AG04450 (cell line): Measurements from ENCODE around the gene TALDO1. TPM values are rescaled to one million over a fixed set of nuclear protein-coding genes. Genes with fewer than 3 reads are reported as not detected.

Experiments
- CTCF ChIA-PET: fragments of 300-600, 350-600 bp; formaldehyde crosslinking; extraction: SDS; loops from one replicate; lab custom pipeline; 2022; ENCODE audit warnings: antibody characterized with exemption, inconsistent platforms; lab: Charles Lee
- POLR2A ChIA-PET: fragments of 350-600 bp; formaldehyde crosslinking; extraction: SDS; loops from one replicate; lab custom pipeline; 2021; ENCODE audit warnings: antibody characterized with exemption, inconsistent platforms; lab: Yijun Ruan, JAX
- DNase-seq: peaks from one replicate; pipeline ENCODE4 v3.0.0-alpha.2; 2011; ENCODE audit warnings: low read depth, low spot score
- H3K27ac ChIP-seq: one replicate; pipeline ENCODE4 v1.5.1; 2012; ENCODE audit warnings: low read depth, low read length, control low read depth
- H3K27me3 ChIP-seq: one replicate; pipeline ENCODE4 v1.6.0; 2012; ENCODE audit warnings: low read length; ENCODE audit not compliant: control insufficient read depth, insufficient read depth
- H3K4me3 ChIP-seq: 2 replicates; pipeline ENCODE4 v1.5.1; 2011; ENCODE audit warnings: mild to moderate bottlenecking, low read depth, low read length, control low read depth
- H3K9me3 ChIP-seq: 2 replicates; pipeline ENCODE4 v1.5.1; 2012; ENCODE audit warnings: low read length; ENCODE audit not compliant: control insufficient read depth, insufficient read depth
- CTCF ChIP-seq: IDR thresholded peaks from 2 replicates; pipeline ENCODE4 v1.5.1; 2011; ENCODE audit warnings: low read depth, low read length, control low read depth, inconsistent platforms
- polyA plus RNA-seq: library from polyadenylated mRNA; depleted of rRNA; stranded (reverse); fragments of >200 nt; gene quantifications from 2 replicates; pipeline ENCODE4 v1.2.3, GENCODE V29; 2011

Gene TALDO1
- polyA plus RNA-seq, 1 experiment, result 242 TPM

- TF ChIP-seq CTCF, result no peak
- H3K27me3 ChIP-seq, result no peaks in the 10 kb centered on the region
- no peak for DNase-seq
- CTCF ChIA-PET, result no interaction called here
- POLR2A ChIA-PET, result no interaction called here
- no peak overlapping the region for H3K4me3 ChIP-seq
- no peaks in the 10 kb centered on the region for H3K9me3 ChIP-seq
- no peak overlapping the region for H3K27ac ChIP-seq
These were observed 23.7 kb downstream of the TALDO1 start for GRCh38 chr11:770642-771616.

- no peak overlapping the region for H3K4me3 ChIP-seq
- no peak for DNase-seq
- H3K9me3 ChIP-seq, result no peaks in the 10 kb centered on the region; the same call in 1 of the 2 replicates
- no peak overlapping the region for H3K27ac ChIP-seq
- POLR2A ChIA-PET, result no interaction called here
- TF ChIP-seq CTCF, result no peak
- CTCF ChIA-PET, result no interaction called here
- H3K27me3 ChIP-seq, result no peaks in the 10 kb centered on the region
These were observed 24.4 kb downstream of the TALDO1 start for GRCh38 chr11:771617-772204.

- ChIA-PET POLR2A (no interaction called here), CTCF (no interaction called here)
- no peaks in the 10 kb centered on the region; the same call in 1 of the 2 replicates for H3K9me3 ChIP-seq
- no peak overlapping the region for H3K27ac ChIP-seq
- no peaks in the 10 kb centered on the region for H3K27me3 ChIP-seq
- DNase-seq, result no peak
- no peak for TF ChIP-seq CTCF
- no peak overlapping the region for H3K4me3 ChIP-seq
These were observed 25.4 kb downstream of the TALDO1 start for GRCh38 chr11:772429-773390.

- ChIA-PET CTCF (interaction anchor here (1.0 kb wide), 1 partner anchor 10 kb away, joined by 3 read pairs; no protein-coding TSS in a partner anchor), POLR2A (no interaction called here)
- H3K9me3 ChIP-seq, result no peaks in the 10 kb centered on the region; the same call in 1 of the 2 replicates
- H3K27ac ChIP-seq, result no peak overlapping the region
- H3K27me3 ChIP-seq, result no peaks in the 10 kb centered on the region
- no peak overlapping the region for H3K4me3 ChIP-seq
- no peak for DNase-seq
- TF ChIP-seq CTCF, result no peak
These were observed 26.2 kb downstream of the TALDO1 start for GRCh38 chr11:773425-773824.
